ENCODE data around the gene DUSP19.

DNA sequence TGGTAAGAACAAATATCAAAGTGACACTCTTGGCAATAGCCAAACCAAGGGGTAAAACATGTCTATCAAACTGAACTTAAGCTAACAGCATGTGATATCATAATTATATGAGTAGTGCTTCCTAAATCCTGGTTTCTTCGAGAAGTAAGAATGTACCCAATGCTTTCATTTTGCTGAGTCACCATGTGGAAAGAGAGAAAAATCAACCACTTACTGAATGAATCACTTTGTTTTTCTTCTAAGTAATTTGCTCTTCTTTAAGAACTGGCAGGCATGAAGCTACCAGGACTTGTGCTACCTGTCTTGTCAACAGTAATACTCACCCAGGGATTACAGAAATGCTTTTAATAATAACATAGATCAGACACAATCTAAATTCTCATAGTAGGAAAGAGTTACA is 19.0 kb upstream of the DUSP19 start:
- TF ChIP-seq, protein P1, sequence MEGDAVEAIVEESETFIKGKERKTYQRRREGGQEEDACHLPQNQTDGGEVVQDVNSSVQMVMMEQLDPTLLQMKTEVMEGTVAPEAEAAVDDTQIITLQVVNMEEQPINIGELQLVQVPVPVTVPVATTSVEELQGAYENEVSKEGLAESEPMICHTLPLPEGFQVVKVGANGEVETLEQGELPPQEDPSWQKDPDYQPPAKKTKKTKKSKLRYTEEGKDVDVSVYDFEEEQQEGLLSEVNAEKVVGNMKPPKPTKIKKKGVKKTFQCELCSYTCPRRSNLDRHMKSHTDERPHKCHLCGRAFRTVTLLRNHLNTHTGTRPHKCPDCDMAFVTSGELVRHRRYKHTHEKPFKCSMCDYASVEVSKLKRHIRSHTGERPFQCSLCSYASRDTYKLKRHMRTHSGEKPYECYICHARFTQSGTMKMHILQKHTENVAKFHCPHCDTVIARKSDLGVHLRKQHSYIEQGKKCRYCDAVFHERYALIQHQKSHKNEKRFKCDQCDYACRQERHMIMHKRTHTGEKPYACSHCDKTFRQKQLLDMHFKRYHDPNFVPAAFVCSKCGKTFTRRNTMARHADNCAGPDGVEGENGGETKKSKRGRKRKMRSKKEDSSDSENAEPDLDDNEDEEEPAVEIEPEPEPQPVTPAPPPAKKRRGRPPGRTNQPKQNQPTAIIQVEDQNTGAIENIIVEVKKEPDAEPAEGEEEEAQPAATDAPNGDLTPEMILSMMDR (IDR thresholded peaks at IDR 0.05 in 8 of 11, conservative IDR thresholded peaks at IDR 0.05 in 3 of 11): no peak
- no peak for TF ChIP-seq POLR2AphosphoS5 (IDR thresholded peaks at IDR 0.05)
- TF ChIP-seq POLR2A (IDR thresholded peaks at IDR 0.05): no peak
